ENCODE measurements around the gene IPO5. TPM values are rescaled to one million over a fixed set of nuclear protein-coding genes. Genes with fewer than 3 reads are reported as not detected.

The IPO5 gene
- total and polyA plus RNA-seq, 2 of the 8 experiments (the other 6 are each of a cell fraction or from before 2014, with no cell fraction given) = 143 to 410 TPM

GRCh38 chr13:97976610-97977521 lies 23.4 kb downstream of the IPO5 start (continued):
- TF ChIP-seq, protein P1, sequence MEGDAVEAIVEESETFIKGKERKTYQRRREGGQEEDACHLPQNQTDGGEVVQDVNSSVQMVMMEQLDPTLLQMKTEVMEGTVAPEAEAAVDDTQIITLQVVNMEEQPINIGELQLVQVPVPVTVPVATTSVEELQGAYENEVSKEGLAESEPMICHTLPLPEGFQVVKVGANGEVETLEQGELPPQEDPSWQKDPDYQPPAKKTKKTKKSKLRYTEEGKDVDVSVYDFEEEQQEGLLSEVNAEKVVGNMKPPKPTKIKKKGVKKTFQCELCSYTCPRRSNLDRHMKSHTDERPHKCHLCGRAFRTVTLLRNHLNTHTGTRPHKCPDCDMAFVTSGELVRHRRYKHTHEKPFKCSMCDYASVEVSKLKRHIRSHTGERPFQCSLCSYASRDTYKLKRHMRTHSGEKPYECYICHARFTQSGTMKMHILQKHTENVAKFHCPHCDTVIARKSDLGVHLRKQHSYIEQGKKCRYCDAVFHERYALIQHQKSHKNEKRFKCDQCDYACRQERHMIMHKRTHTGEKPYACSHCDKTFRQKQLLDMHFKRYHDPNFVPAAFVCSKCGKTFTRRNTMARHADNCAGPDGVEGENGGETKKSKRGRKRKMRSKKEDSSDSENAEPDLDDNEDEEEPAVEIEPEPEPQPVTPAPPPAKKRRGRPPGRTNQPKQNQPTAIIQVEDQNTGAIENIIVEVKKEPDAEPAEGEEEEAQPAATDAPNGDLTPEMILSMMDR (IDR thresholded peaks at IDR 0.05; ENCODE audit: control extremely low read depth in 1 of 3, insufficient read depth in 1 of 3, low read depth in 1 of 3, low read length in 3 of 3) = no peak
- no peak for TF ChIP-seq SAP30 (IDR thresholded peaks at IDR 0.05; ENCODE audit: insufficient read depth, insufficient replicate concordance, low read length)
- no peak for TF ChIP-seq RAD21 (IDR thresholded peaks at IDR 0.05 in 1 of 2, conservative IDR thresholded peaks at IDR 0.05 in 1 of 2; ENCODE audit: low read depth in 2 of 2, low read length in 2 of 2)
- TF ChIP-seq EZH2 (IDR thresholded peaks at IDR 0.05; ENCODE audit: low read depth, low read length, severe bottlenecking) = no peak
- peak; percentile 55 for TF ChIP-seq TAF7 (optimal IDR thresholded peaks at IDR 0.05; ENCODE audit: borderline replicate concordance, low read depth, low read length)
- no peak for TF ChIP-seq RFX5 (IDR thresholded peaks at IDR 0.05; ENCODE audit: borderline replicate concordance, low read depth, low read length)
- no peak for TF ChIP-seq SIX5 (IDR thresholded peaks at IDR 0.05; ENCODE audit: low read depth, low read length)
- TF ChIP-seq SP4 (IDR thresholded peaks at IDR 0.05; ENCODE audit: low read length) = 0 out of 2 replicates have a peak, but pooled peaks have one; percentile 4
- TF ChIP-seq POU5F1 (IDR thresholded peaks at IDR 0.05; ENCODE audit: low read depth, low read length) = no peak
- TF ChIP-seq SP1 (IDR thresholded peaks at IDR 0.05; ENCODE audit: low read depth, low read length) = no peak
- no peak for TF ChIP-seq ATF2 (IDR thresholded peaks at IDR 0.05; ENCODE audit: low read length)
- no peak for TF ChIP-seq CREB1 (IDR thresholded peaks at IDR 0.05)
- 0 out of 2 replicates have a peak, but pooled peaks have one; percentile 9 for TF ChIP-seq MAX (IDR thresholded peaks at IDR 0.05)
- TF ChIP-seq SIN3A (conservative IDR thresholded peaks at IDR 0.05 in 1 of 2, IDR thresholded peaks at IDR 0.05 in 1 of 2; ENCODE audit: low read depth in 1 of 2, low read length in 2 of 2) = peak in 1 of 2 experiments; percentile 38; a peak in 1 of 4 replicates
- peak; percentile 58 for TF ChIP-seq POLR2AphosphoS5 (IDR thresholded peaks at IDR 0.05; ENCODE audit: low read depth, low read length)
- TF ChIP-seq EP300 (IDR thresholded peaks at IDR 0.05; ENCODE audit: borderline replicate concordance in 1 of 2, low read depth in 2 of 2, low read length in 2 of 2) = no peak
- peak; percentile 51 to 81; a peak in 2 of 3 replicates for TF ChIP-seq POLR2A (IDR thresholded peaks at IDR 0.05; ENCODE audit: control extremely low read depth in 1 of 2, low read depth in 2 of 2, low read length in 2 of 2)
- peak; percentile 72; the same call in 1 of the 2 replicates for TF ChIP-seq RBBP5 (IDR thresholded peaks at IDR 0.05; ENCODE audit: borderline replicate concordance, low read depth, low read length)
